Measurements from ENCODE around the gene MBTD1. TPM values are rescaled to one million over a fixed set of nuclear protein-coding genes. Genes with fewer than 3 reads are reported as not detected.

Gene MBTD1
- total and polyA plus RNA-seq, 9 of the 15 experiments (the other 6 are each of a cell fraction or from before 2014, with no cell fraction given): 2.1 to 26.3 (median 13.3) TPM

GRCh38 chr17:51165680-51166197 lies 94.1 kb downstream of the MBTD1 start (continued):
- TF ChIP-seq ETS1 (conservative IDR thresholded peaks at IDR 0.05; ENCODE audit: control insufficient read depth, low read depth, low read length): 0 out of 2 replicates have a peak, but pooled peaks have one; percentile 21
- no peak for TF ChIP-seq CREB1 (IDR thresholded peaks at IDR 0.05)
- TF ChIP-seq CREB1 (CRISPR knock-in tag; IDR thresholded peaks at IDR 0.05): no peak
- no peak for TF ChIP-seq SAP30 (IDR thresholded peaks at IDR 0.05; ENCODE audit: borderline replicate concordance, insufficient read depth, low read depth, low read length, poor library complexity, severe bottlenecking)
- no peak for TF ChIP-seq TFAM (CRISPR knock-in tag; conservative IDR thresholded peaks at IDR 0.05)
- TF ChIP-seq TRIM28 (IDR thresholded peaks at IDR 0.05): no peak
- no peak for TF ChIP-seq PURB (CRISPR knock-in tag; IDR thresholded peaks at IDR 0.05; ENCODE audit: low read depth)
- TF ChIP-seq ZNF217 (CRISPR knock-in tag; IDR thresholded peaks at IDR 0.05): no peak
- no peak for TF ChIP-seq KHSRP (IDR thresholded peaks at IDR 0.05)
- no peak for TF ChIP-seq ESRRB (CRISPR knock-in tag; IDR thresholded peaks at IDR 0.05; ENCODE audit: borderline replicate concordance)
- TF ChIP-seq FOXK2 (conservative IDR thresholded peaks at IDR 0.05 in 1 of 2, IDR thresholded peaks at IDR 0.05 in 1 of 2; ENCODE audit: low read depth in 2 of 2): peak; percentile 31 to 53; a peak in 1 of 4 replicates
- no peak for TF ChIP-seq MEIS2 (IDR thresholded peaks at IDR 0.05; ENCODE audit: partially characterized antibody)
- no peak for TF ChIP-seq TAL1 (IDR thresholded peaks at IDR 0.05)
- TF ChIP-seq ZNF197 (CRISPR knock-in tag; IDR thresholded peaks at IDR 0.05; ENCODE audit: low read depth): no peak
- TF ChIP-seq DDX20 (tag; IDR thresholded peaks at IDR 0.05; ENCODE audit: low read depth): no peak
- no peak for TF ChIP-seq ZNF76 (CRISPR knock-in tag; IDR thresholded peaks at IDR 0.05; ENCODE audit: borderline replicate concordance)
- no peak for TF ChIP-seq MYNN (IDR thresholded peaks at IDR 0.05)
- TF ChIP-seq MYNN (CRISPR knock-in tag; IDR thresholded peaks at IDR 0.05): no peak
- no peak for TF ChIP-seq EP300 (IDR thresholded peaks at IDR 0.05; ENCODE audit: low read length)
- no peak for TF ChIP-seq LCOR (CRISPR knock-in tag; IDR thresholded peaks at IDR 0.05)
- no peak for TF ChIP-seq CLOCK (CRISPR knock-in tag; IDR thresholded peaks at IDR 0.05; ENCODE audit: borderline replicate concordance)
- no peak for TF ChIP-seq MYBL2 (IDR thresholded peaks at IDR 0.05; ENCODE audit: low read depth)
- no peak for TF ChIP-seq MYBL2 (CRISPR knock-in tag; IDR thresholded peaks at IDR 0.05; ENCODE audit: borderline replicate concordance)
